Thyroid gland (tissue), 4 donors: ENCODE results near the gene BICRA. TPM values are rescaled to one million over a fixed set of nuclear protein-coding genes. Genes with fewer than 3 reads are reported as not detected.
"Not testable (repeated sequence)": the region's sequence is repeated elsewhere in the genome, so short reads cannot be mapped to it uniquely, and the experiment has no call there.

Experiments used
- DNase-seq, 2 donors: peaks; one replicate each; pipeline ENCODE4 v3.0.0-alpha.2; 2019
- H3K27ac ChIP-seq, 3 donors: fragments of 200-600 bp; sonication (generic); 1 replicate in 2 of 3; 2 replicates in 1 of 3; pipeline ENCODE4 v1.5.1; 2016 to 2019; ENCODE audit warnings: mild to moderate bottlenecking in 1 of 3, moderate library complexity in 1 of 3
- H3K27me3 ChIP-seq: fragments of 200-600 bp; sonication (generic); one replicate; pipeline ENCODE4 v1.5.1; 2019
- H3K36me3 ChIP-seq, 2 donors: fragments of 200-600 bp; sonication (generic); one replicate each; pipeline ENCODE4 v1.5.1; 2016 to 2019
- H3K4me1 ChIP-seq, 2 donors: fragments of 200-600 bp; sonication (generic); one replicate each; pipeline ENCODE4 v1.5.1; 2017 to 2019
- H3K4me3 ChIP-seq, 3 donors: fragments of 200-600 bp; sonication (generic); replicated peaks in 1 of 3; 1 replicate in 2 of 3; 2 replicates in 1 of 3; pipeline ENCODE4 v1.5.1; 2016; ENCODE audit warnings: mild to moderate bottlenecking in 1 of 3
- H3K9me3 ChIP-seq: fragments of 200-600 bp; sonication (generic); one replicate; pipeline ENCODE4 v1.5.1; 2017
- POLR2A ChIP-seq, 2 donors: fragments of 450-650 bp; IDR thresholded peaks; one replicate each; pipeline ENCODE4 v1.6.1; 2017; ENCODE audit warnings: antibody characterized with exemption in 2 of 2, mild to moderate bottlenecking in 2 of 2, moderate library complexity in 1 of 2
- WGBS, 2 donors: methylation state at CpG; one replicate each; pipeline ENCODE4 v1.1.5; 2017; 5-methylcytosine and 5-hydroxymethylcytosine counted together
- intact Hi-C: fragments of 100-400 bp; cut with DNase I; formaldehyde crosslinking; loops from one replicate; pipeline ENCODE4 v1.15.1; 2023
- total RNA-seq, 4 donors: library from RNA; depleted of rRNA; stranded (reverse); fragments of >200 nt; gene quantifications; one replicate each; pipeline ENCODE4 v1.2.3, GENCODE V29; 2016
- TF ChIP-seq, protein P1 (sequence below), 6 experiments: fragments of 200-600 bp in 3 of 6; fragments of 450-650 bp in 3 of 6; sonication (generic) in 3 of 6; IDR thresholded peaks; one replicate each; pipeline ENCODE4 v1.5.1; 2016 to 2019; ENCODE audit warnings: antibody characterized with exemption in 6 of 6, mild to moderate bottlenecking in 2 of 6, inconsistent platforms in 1 of 6, moderate library complexity in 1 of 6

BICRA gene
- total RNA-seq, 4 donors from 2014 or later: 5.8 to 15.2 (median 13.2) TPM

DNA sequence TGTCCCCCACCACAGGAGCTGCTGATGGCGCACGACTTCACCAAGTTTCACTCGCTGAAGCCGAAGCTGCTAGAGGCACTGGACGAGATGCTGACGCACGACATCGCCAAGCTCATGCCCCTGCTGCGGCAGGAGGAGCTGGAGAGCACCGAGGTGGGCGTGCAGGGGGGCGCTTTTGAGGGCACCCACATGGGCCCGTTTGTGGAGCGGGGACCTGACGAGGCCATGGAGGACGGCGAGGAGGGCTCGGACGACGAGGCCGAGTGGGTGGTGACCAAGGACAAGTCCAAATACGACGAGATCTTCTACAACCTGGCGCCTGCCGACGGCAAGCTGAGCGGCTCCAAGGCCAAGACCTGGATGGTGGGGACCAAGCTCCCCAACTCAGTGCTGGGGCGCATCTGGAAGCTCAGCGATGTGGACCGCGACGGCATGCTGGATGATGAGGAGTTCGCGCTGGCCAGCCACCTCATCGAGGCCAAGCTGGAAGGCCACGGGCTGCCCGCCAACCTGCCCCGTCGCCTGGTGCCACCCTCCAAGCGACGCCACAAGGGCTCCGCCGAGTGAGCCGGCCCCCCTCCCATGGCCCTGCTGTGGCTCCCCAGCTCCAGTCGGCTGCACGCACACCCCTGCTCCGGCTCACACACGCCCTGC lies 132.1 kb downstream of the BICRA start:
- H3K27me3 ChIP-seq: no peaks in the 10 kb centered on the region
- 90 to 94% methylated on average over 43 to 45 of the region's 48 CpGs for WGBS, 2 donors
- H3K27ac ChIP-seq: no peak overlapping the region
- TF ChIP-seq POLR2A (IDR thresholded peaks at IDR 0.05): no peak
- TF ChIP-seq, protein P1, sequence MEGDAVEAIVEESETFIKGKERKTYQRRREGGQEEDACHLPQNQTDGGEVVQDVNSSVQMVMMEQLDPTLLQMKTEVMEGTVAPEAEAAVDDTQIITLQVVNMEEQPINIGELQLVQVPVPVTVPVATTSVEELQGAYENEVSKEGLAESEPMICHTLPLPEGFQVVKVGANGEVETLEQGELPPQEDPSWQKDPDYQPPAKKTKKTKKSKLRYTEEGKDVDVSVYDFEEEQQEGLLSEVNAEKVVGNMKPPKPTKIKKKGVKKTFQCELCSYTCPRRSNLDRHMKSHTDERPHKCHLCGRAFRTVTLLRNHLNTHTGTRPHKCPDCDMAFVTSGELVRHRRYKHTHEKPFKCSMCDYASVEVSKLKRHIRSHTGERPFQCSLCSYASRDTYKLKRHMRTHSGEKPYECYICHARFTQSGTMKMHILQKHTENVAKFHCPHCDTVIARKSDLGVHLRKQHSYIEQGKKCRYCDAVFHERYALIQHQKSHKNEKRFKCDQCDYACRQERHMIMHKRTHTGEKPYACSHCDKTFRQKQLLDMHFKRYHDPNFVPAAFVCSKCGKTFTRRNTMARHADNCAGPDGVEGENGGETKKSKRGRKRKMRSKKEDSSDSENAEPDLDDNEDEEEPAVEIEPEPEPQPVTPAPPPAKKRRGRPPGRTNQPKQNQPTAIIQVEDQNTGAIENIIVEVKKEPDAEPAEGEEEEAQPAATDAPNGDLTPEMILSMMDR (IDR thresholded peaks at IDR 0.05): no peak
- no peak for DNase-seq
- intact Hi-C loops: no loop called here
- no peaks in the 10 kb centered on the region for H3K9me3 ChIP-seq
- H3K4me3 ChIP-seq: no peak overlapping the region
- peaks cover 0 to 14% of the 10 kb centered on the region in 2 donors for H3K36me3 ChIP-seq
- H3K4me1 ChIP-seq: peaks cover 13 to 23% of the 10 kb centered on the region in 2 donors

DNA sequence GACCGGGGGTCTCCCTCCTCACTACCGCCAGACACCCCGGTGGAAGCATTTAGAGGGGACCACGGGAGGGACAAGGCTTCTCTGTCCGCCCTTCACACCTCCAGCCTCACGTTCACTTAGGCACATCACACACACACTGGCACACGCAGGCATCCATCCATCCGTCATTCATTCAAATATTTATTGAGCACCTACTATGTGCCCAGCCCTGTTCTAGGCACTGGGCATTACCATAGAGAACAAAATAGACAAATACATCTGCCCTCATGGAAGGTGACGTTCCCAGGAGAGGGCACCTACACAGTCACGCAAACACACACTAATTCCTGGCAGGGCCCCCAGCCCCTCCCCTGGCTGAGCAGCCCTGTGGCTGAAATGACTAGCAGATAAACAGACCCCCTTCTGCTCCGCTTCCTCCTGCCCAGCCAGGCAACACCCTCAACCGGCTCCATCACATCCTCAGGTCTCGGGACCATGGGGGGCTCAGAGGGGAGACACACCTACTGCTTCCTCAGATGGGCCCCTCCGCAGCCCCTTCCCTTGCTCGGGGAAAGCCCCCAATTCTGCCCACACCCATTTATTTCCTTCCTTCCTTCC lies 132.7 kb downstream of the BICRA start:
- DNase-seq: no peak
- intact Hi-C loops: no loop called here
- H3K4me3 ChIP-seq: no peak overlapping the region
- H3K27me3 ChIP-seq: no peaks in the 10 kb centered on the region
- TF ChIP-seq POLR2A (IDR thresholded peaks at IDR 0.05): no peak
- TF ChIP-seq, protein P1 (IDR thresholded peaks at IDR 0.05): no peak
- 86 to 90% methylated on average over 15 of the region's 15 CpGs for WGBS, 2 donors
- H3K27ac ChIP-seq: peak overlapping the region in 2 of 3 donors; percentile 99
- no peaks in the 10 kb centered on the region for H3K9me3 ChIP-seq
- peaks cover 19 to 30% of the 10 kb centered on the region in 2 donors for H3K4me1 ChIP-seq
- peaks cover 0 to 9% of the 10 kb centered on the region in 2 donors for H3K36me3 ChIP-seq

DNA sequence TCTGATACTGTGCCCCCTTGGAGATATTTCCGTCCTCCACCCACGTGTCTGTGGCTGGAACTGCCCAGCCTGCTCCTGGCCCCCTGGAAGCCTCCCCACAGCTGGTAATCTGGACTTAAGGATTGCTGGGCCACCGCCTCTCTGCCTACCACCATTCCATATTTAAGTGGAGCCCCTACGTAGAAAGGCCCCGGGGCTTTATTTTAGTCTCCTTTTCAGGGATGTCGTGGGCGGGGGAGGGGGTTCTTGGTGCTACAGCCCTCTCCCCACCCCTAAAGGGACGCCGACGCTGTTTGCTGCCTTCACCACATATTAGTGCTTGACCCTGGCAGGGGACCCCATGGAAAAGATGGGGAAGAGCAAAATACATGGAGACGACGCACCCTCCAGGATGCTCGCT lies 133.7 kb downstream of the BICRA start:
- H3K27ac ChIP-seq: peak overlapping the region; percentile 99
- WGBS, 2 donors: 51 to 58% methylated on average over 13 of the region's 13 CpGs
- no peaks in the 10 kb centered on the region for H3K9me3 ChIP-seq
- no peak for TF ChIP-seq POLR2A (IDR thresholded peaks at IDR 0.05)
- TF ChIP-seq, protein P1 (IDR thresholded peaks at IDR 0.05): no peak
- peaks cover 21 to 34% of the 10 kb centered on the region in 2 donors for H3K4me1 ChIP-seq
- intact Hi-C loops: no loop called here
- no peaks in the 10 kb centered on the region for H3K27me3 ChIP-seq
- DNase-seq: no peak
- peaks cover 0 to 16% of the 10 kb centered on the region in 2 donors for H3K36me3 ChIP-seq
- H3K4me3 ChIP-seq: no peak overlapping the region

DNA sequence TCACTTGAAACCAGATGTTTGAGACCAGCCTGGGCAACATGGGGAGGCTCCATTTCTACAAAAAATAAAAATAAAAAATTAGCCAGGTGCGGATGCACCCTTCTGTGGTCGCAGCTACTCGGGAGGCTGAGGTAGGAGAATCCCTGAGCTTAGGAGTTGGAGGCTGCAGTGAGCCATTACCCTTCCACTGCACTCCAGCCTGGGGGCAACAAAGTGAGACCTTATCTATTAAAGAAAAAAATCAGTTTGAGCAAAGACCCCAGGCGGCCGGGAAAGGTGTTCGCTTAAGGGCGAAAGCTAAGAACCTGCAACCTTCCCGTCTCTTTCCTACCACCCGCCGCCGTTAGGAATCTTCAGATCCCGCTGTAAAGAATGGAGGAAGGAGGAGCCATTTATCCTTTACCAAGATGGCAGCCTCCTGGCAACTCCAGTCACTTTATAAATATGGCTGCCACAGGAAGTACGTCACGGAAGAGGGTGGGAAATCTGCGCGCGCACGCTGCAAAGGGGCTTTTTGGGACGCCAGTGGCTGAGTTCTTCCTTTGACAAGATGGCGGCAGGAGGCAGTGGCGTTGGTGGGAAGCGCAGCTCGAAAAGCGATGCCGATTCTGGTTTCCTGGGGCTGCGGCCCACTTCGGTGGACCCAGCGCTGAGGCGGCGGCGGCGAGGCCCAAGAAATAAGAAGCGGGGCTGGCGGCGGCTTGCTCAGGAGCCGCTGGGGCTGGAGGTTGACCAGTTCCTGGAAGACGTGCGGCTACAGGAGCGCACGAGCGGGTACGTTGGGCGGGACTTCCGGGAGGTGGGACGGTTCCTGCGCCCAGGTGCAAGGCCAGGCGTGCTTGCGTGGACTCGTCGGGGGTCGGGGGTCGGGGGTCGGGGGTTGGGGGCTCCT lies 136.3 kb downstream of the BICRA start, which contains the start of gene NOP53:
Gene NOP53, plus strand, starts transcription at position 537 of the 892 bp plus-strand sequence. Its CDS starts 14 bp downstream, at position 551.
- Histone ChIP-seq H3K27ac (peak within 1 kb of the TSS; percentile 91 to 99 (median 98)), H3K4me3 (peak within 1 kb of the TSS; percentile 49 to 93 (median 71)), H3K9me3 (no peaks in the 10 kb centered on the region), H3K27me3 (no peaks in the 10 kb centered on the region), H3K4me1 (peaks cover 21 to 34% of the 10 kb centered on the region in 2 donors), H3K36me3 (peaks cover 19 to 39% of the 10 kb centered on the region in 2 donors)
- peak; percentile 96 to 97 for DNase-seq
- TF ChIP-seq, protein P1 (IDR thresholded peaks at IDR 0.05): peak in 2 of 6 experiments; percentile 14 to 31
- TF ChIP-seq POLR2A (IDR thresholded peaks at IDR 0.05): peak in 1 of 2 donors; percentile 80
- WGBS, 2 donors: 8 to 14% methylated on average over 24 to 40 of the region's 53 CpGs
- intact Hi-C loops: loop anchor here (5.0 kb wide), 1 partner anchor 33 kb away; the partner anchor contains the start of gene EHD2

DNA sequence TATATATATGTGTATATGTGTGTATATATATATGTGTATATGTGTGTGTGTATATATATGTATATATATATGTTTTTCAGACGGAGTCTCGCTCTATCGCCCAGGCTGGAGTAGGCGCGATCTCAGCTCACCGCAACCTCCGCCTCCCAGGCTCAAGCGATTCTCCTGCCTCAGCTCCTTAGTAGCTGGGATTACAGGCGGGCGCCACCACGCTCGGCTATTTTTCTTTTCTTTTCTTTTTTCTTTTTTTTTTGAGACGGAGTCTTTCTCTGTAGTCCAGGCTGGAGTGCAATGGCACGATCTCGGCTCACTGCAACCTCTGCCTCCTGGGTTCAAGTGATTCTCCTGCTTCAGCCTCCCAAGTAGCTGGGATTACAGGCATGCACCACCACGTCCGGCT lies 137.2 kb downstream of the BICRA start:
- H3K27me3 ChIP-seq, H3K27ac ChIP-seq, DNase-seq, H3K9me3 ChIP-seq: not testable (repeated sequence)
- Histone ChIP-seq H3K4me1 (peaks cover 21 to 34% of the 10 kb centered on the region in 2 donors), H3K4me3 (peak overlapping the region in 2 of 3 donors; percentile 71 to 93), H3K36me3 (peaks cover 28 to 45% of the 10 kb centered on the region in 2 donors)
- intact Hi-C loops: loop anchor here (5.0 kb wide), 1 partner anchor 34 kb away; the partner anchor contains the start of gene EHD2
- WGBS, 2 donors: 58 to 68% methylated on average over 17 of the region's 17 CpGs
